HG03159 (cell line): ENCODE results near the gene TMEM181.
"Not testable (repeated sequence)": the region's sequence is repeated elsewhere in the genome, so short reads cannot be mapped to it uniquely, and the experiment has no call there.

Experiments used
- ATAC-seq: cut with Tn5 transposase; IDR thresholded peaks from one replicate; pipeline ENCODE4 v1.9.1; 2021; ENCODE audit warnings: mild to moderate bottlenecking, moderate library complexity; ENCODE audit not compliant: unreplicated experiment

Gene TMEM181

DNA sequence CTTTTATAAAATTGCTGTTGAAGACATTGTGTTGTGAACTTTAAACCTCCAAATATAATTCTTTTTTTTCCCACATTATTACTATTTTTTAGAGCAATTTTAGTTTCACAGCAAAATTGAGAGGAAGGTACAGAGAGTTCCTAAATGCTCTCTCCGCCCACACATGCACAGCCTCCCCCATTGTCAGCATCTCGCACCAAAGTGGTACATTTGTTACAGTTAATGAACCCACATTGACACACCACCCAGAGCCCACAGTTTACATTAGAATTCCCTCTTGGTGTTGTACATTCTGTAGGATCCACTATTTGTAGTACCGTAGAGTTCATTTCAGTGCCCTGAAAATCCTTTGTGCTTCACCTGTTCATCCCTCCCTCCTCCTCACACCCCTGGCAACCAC is 33.8 kb downstream of the TMEM181 start:
- no peak for ATAC-seq

DNA sequence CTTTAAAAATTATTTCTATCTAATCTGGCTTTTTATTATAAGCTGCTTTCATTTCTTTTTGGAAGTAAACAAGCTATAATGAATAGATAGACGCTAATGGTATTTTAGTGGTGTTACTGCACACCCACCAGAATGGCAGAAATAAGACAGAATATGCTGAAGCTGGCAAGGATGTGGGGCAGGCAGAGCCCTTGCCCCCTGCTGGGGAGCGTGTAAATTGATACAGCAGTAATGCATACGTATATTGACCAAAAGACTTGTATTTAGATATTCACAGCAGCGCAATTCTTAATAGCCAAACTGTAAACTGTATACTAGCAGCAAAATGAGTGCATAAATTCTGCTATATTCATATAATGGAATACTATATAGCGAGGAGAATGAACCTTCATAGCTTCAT is 35.3 kb downstream of the TMEM181 start:
- no peak for ATAC-seq

DNA sequence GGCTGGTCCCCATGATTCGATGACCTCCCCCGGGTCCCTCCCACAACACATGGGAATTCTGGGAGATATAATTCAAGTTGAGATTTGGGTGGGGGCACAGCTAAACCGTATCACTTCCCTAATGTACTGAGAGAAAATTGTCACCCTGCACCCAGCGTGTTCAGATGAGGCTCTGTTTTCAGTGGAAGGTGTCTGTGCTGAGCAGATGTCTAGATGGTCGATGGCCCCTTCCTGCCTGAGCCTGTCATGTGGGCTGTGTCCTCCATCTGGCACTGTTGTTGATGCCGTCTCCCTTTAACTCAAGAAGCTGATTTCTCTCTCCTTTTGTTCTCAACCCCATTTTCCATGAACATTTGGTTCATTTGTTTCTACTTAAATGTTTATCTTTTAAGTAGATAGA is 37.0 kb downstream of the TMEM181 start:
- no peak for ATAC-seq

DNA sequence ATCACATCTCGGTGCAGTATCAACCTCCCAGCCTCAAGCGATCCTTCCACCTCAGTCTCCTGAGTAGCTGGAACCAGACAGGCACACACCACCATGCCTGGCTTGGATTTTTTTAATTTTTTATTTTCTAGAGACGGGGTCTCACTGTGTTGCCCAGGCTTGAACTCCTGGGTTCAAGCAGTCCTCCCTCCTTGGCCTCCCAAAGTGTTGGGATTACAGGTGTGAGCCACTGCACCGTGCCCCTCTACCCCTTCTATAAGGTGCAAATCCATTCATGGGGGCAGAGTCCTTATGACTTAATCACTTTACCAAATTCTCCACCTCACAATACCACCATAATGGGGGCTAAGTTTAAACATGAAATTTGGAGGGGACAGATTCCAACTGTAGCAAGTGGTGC is 37.7 kb downstream of the TMEM181 start:
- ATAC-seq, result no peak

DNA sequence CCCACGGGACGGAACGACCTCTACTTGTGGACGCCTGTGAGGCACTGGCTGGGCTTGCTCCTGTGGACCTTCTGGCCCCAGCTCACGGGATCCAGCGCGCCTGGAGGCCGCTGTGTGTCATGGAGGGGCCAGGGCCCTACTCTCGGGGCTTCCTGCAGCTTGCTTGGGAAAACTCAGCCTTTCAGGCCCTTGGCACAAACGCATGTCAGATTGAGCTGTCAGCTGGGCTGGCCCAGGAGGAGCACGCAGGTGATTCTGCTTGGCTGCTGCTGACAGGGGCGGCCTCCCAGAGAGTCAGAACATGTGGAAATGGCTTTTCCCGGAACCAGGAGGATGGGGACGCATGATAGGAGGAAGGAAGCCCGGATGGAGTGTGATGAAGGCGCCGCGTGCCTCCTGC is 39.7 kb downstream of the TMEM181 start:
- ATAC-seq, result no peak

DNA sequence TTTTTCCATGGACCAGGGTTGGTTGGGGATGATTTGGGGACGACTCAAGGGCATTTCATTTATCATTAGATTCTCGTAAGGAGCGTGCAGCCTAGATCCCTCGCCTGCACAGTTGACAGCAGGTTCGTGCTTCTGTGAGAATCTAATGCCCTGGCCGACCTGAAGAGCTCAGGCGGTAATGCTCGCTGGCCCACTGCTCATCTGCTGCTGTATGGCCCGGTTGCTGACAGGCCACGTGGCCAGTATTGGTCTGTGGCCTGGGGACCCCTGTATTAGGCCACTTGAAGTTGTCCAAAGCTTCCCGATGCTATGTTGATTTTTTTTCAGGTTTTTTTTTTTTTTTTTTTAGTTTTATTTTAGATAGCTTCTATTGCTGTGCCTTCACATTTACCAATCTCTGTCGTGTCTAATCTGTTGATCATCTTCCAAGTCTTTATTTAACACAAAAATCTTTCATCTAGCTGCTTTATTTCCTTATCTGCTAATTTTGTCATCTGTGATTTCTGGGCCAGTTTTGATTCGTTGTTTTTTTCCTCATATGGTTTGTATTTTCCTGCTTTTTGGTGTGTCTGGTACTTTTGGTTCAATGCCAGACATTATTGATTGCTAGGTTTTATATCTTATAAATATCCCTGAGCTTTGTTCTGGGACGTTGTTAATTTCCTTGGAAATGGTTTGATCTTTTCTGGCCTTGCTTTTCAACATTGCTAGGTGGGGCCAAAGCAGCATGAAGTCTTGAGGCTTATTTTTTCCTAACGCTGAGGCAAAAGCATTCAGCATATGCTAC is 43.6 kb downstream of the TMEM181 start:
- no peak for ATAC-seq

DNA sequence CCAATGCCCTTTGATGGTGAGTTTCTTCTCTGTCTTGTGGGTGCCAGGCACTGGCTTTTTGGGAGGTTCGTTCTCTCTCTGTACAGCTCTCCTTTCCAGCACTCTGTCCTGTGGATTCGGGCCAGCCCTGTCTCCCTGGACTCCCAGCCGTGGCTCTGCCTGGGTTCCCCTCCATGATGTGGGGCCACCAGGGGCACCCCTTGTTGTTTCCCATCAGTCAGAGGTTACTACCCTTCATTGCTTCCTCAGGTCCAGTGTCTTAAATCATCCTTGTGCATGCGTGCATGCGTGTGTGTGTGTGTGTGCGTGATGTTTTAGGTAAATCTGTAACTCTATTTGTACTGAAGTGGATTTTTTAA is 44.1 kb downstream of the TMEM181 start:
- ATAC-seq, result no peak

DNA sequence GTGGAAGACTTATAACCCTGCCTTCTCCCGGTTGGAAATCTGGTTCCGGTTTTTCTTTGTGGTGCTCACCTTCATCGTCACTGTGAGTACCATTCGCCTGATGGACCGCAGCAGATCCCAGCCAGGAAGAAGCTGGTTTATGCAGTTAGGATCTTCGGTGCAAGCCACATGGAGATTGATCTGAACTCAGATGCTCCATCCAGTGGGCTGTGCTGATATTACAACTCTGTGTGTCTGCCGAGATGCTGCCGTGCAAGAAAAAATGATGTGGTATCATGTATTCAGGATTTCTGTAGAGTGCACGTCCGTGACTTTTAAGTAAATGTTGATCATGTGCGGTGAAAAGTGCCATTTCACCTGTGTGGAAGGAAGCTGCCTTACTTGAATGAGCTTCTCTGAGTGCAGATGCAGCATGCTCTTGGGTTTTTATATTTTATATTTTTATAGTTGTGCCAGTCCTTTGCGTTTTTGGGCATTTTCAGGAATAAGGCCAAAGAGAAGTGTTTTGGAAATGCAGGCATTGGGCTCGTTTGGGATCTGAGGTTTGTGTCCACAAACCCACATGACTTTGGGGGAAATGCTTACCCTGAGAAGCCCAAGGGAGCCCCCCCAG is 45.5 kb downstream of the TMEM181 start:
- no peak for ATAC-seq

DNA sequence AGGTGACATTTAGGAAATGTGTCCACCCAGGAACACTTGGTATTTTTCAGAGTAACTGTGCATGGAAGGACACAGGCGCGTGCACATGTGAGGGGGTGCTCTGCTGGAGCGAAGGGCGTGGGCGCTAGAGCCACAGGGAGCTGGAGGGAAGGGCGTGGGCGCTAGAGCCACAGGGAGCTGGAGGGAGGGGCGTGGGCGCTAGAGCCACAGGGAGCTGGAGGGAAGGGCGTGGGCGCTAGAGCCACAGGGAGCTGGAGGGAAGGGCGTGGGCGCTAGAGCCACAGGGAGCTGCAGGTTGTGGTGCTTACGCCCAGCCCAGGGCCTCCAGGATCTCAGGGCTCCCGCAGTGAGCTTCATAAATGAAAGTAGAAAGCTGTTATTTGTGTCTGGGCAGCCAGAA is 46.1 kb downstream of the TMEM181 start:
- not testable (repeated sequence) for ATAC-seq

DNA sequence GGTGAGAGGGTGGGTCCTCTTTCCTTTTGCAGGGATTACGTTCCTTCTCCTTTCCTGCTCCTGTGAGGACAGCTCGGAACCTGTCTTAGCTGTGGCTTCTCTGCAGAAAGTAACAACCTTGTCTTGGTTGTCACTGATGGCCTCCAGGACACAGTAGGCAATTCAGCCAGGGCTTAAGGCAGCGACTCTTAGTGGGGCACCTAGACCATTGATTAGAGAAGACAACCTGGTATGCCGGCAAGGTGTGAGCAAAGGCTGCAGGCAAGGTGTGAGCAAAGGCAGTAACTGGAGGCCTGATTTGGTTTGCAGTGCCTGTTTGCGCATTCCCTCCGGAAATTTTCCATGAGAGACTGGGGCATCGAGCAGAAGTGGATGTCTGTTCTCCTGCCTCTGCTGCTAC is 47.0 kb downstream of the TMEM181 start:
- ATAC-seq, result no peak

DNA sequence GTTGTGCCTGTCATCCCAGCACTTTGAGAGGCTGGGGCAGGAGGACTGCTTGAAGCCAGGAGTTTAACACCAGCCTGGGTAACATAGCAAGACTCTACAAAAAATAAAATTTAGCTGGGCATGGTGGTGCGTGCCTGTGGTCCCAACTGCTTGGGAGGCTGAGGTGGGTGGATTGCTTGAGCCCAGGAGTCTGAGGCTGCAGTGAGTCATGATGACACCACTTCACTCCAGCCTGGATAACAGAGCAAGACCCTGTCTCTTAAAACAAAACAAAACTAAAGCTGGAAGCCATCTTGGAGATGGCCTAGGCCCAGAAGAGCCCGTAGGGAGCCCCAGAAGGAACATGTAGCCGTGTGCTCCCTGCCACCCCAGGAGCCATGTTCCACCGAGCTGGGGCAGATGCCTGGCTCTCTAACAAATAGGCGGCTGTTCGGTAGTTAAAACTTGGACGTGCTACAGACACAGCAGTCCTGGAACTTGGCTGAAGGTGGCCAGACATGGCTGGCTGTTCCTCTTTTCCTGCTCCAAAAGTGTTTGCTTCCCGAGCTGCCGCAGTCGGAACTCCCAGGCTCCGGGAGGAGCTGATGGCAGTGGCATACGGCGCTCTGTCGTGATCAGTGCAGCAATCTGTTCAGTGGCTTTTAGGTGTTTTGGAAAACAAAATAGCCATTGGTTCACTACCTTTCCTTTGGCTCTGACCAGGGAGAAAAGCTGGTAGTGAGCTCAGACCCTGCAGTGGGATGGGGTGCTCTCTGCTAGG is 47.7 kb downstream of the TMEM181 start:
- ATAC-seq, result no peak

DNA sequence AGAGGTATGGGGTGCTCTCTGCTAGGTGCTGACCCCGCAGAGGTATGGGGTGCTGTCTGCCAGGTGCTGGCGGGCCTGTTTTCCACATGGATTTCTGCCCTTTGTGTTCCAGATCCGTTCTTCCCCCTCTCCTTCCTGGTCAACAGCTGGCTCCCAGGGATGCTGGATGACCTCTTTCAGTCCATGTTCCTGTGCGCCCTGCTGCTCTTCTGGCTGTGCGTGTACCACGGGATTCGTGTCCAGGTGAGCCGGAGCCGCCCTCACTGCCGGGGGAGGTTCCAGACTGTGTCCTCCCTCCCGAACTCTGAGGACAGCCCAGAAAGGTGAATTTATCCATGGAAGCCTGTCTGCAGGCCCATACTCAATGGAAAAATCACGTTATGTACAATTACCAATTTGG is 48.3 kb downstream of the TMEM181 start:
- no peak for ATAC-seq

DNA sequence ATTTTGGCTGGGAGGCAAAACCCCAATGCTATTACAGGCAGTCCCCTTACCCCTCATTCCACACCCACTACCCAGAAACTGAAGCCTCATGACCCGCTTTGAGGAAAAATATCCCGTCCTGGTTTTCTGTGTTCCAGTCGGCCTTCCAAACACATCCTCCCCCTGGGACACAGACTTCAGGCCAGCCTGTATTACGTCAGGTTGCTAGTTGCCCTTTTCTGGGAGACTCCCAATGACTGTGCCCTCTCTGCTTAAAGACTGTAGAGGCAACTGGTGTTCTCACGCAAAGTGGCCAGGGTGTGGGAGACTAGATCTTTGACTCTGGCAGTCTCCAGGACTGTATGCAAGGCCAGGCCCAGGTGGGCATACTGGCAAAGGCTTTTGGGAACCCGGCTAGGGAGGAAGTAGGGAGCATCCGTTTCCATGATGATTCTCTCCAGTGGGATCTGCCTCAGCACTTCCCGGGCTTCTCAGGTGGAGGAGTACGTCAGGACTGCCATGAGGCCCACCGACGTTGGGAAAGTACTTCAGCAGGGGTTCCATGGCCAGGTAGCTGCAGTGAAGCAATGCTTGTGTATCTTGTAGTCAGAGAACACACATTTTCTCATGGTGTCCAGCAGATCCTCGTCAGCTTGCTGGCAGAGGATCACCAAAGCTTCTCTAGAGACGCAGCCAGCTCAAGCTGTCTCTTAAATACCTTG is 49.7 kb downstream of the TMEM181 start:
- ATAC-seq, result no peak

DNA sequence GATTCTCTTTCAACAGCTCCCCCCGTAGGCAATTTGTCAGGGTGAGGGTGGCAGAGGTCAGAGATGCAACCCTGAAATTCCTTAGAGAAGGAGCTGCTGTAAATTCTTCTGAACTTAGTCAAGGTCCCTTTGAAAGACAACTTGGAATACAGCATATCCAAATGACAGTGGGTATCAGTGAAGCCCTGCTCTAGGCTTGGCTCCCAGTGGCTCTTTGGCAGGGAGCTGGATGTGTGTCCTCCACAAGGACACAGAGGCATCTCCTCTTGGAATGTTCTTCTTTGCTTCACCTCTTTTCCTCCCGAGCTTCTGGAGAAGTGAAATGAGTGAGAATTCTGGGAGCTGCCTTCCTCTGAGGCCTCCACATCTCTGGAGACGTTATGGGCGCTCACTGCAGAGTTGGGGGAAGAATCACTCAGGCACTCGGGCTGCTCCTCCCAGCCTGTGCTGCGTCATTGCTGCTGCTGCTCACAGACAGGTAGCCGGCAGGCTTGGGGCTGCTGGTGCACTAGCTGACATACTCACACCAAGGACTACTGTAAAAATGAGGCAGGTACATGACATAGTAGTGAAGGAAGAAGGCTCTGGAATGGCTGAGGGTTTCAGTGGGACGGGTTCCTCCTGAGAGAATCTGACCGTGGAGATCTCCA is 50.6 kb downstream of the TMEM181 start:
- ATAC-seq, result no peak

DNA sequence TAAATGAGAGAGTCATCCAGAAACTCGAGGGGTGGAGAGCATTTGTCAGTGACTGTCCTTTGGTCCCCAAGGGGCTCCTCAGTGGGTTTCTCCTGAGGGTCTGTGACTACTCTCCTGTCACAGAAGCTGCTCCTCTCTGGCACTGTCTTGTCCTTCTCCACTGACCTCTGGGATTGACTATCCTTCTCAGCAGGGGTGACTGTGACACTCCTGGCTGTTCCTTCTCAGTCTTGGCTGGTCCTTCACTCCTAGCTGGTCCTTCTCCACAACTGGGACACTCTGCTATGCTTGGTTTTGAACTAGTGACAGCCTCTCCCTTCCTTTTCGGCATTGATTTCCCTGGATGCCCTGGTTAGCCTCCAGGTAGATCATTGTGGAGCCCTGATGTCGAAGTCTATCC is 51.1 kb downstream of the TMEM181 start:
- no peak for ATAC-seq

DNA sequence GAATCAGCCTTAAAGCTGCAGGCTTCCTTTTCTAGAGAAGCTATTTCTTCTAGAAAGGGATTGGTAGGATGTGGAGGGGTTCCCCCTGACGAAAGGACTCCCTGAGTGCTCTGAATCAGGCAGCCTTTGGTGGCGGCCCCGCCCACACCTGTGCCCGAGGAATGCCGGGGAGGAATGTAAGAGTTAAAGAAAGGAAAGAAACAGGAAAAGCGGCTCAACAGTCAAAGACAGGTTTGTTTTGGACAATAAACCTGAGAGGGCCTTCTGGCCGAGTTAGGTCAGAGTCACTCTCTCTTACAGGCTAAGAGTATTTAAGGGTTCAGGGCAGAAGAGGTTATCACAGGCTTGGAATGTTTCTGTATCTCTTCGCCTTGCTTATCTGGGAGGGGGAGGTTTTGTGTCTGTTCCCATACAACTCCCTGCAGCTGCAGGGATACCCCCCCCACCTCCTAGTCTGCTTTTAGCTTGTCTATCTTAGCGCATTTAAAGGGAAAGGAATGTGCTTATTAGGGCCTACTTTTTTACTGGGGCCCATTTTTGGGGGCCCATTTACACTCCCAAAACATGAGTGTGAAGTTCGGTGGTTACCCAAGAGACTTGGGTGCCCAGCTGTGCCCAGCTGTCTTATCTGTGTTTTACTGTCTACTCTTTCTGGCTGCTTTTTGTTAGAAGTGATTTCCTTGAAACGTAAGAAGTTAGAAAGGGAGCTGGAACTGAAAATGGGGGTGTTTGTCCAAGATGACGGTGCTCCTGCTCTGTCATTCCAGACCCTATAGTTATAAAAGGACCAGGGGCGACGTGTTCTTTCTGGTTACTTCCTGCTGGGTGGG is 51.9 kb downstream of the TMEM181 start:
- no peak for ATAC-seq

DNA sequence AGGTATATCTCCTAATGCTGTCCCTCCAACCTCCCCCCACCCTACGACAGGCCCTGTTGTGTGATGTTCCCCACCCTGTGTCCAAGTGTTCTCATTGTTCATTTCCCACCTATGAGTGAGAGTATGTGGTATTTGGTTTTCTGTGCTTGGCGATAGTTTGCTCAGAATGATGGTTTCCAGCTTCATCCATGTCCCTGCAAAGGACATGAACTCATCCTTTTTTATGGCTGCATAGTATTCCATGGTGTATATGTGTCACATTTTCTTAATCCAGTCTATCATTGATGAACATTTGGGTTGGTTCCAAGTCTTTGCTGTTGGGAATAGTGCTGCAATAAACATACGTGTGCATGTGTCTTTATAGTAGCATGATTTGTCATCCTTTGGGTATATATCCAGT is 54.7 kb downstream of the TMEM181 start:
- not testable (repeated sequence) for ATAC-seq

DNA sequence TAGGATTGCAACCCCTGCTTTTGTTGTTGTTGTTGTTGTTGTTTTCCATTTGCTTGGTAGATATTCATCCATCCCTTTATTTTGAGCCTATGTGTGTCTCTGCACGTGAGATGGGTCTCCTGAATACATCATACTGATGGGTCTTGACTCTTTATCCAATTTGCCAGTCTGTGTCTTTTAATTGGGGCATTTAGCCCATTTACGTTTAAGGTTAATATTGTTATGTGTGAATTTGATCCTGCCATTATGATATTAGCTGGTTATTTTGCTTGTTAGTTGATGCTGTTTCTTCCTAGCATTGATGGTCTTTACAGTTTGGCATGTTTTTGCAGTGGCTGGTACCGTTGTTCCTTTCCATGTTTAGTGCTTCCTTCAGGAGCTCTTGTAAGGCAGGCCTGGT is 58.4 kb downstream of the TMEM181 start:
- not testable (repeated sequence) for ATAC-seq

DNA sequence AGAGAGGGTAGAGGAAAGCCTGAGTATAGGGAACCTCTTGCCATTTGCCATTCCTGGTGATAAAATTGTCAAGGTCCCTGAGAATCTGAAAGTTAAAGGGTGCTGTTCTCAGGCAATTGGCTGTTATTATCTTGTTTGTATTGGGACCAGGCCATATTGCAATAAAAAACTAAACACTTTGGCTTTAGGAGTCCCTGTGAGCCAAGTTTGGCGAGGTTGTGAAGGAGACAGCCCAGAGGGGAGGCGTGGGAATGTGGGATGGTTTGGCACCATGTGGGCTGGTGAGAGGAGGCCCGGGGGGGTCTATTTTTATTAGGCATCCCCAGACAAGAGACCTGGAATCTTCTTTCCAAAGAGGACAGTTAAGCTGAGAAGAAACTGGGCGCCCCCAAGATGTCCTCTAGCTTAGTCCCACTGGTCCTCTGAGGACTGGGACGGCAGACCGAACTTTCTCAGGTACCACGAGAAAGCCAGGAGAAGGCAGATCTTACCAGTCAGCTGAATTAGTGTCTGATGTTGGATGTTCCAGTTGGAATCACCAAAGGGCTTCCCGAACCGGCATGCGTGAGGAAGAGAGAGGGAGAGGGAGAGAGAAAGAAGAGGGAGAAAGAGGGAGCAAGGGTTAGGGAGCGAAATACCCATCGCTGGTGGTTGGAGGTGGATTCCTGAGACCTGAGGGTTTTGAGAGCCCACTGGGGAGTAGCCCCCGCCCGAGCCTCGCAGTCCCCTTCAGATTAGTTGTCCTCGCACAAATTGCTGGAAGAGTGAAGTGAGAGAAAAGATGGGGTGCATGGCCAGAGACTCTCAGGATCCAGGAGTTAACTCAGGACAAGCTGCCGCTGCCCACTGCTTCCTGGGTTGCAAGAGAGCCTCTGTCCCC is 60.3 kb downstream of the TMEM181 start:
- no peak for ATAC-seq
